Psoas muscle (tissue), 8 donors: Measurements from ENCODE around the gene DISC1. TPM values are rescaled to one million over a fixed set of nuclear protein-coding genes. Genes with fewer than 3 reads are reported as not detected.

Experiments
- ATAC-seq, 4 donors: fragments of 200-7000 bp; cut with Tn5 transposase; one replicate each; pipeline ENCODE4 v1.9.1; 2020; ENCODE audit warnings: moderate library complexity in 3 of 4, mild to moderate bottlenecking in 2 of 4
- DNase-seq, 2 donors: peaks; one replicate each; pipeline ENCODE4 v3.0.0-alpha.2; 2020
- H3K27ac ChIP-seq: fragments of 200-600 bp; one replicate; pipeline ENCODE4 v1.8.0; 2022
- H3K27me3 ChIP-seq, 3 donors: fragments of 200-600 bp in 1 of 3; one replicate each; pipeline versions ENCODE4 v1.6.1 to v1.8.0; 2013 to 2022; ENCODE audit warnings: low read length in 2 of 3, mild to moderate bottlenecking in 2 of 3, moderate library complexity in 1 of 3; ENCODE audit not compliant: insufficient read depth in 3 of 3
- H3K36me3 ChIP-seq, 2 donors: fragments of 200-600 bp in 1 of 2; one replicate each; pipeline versions ENCODE4 v1.6.1 to v1.8.0; 2013 to 2022; ENCODE audit warnings: low read depth in 1 of 2, mild to moderate bottlenecking in 1 of 2, moderate library complexity in 1 of 2; ENCODE audit not compliant: insufficient read depth in 1 of 2
- H3K4me1 ChIP-seq: fragments of 200-600 bp; one replicate; pipeline ENCODE4 v1.8.0; 2022
- H3K4me3 ChIP-seq: fragments of 200-600 bp; one replicate; pipeline ENCODE4 v1.8.0; 2022; ENCODE audit warnings: mild to moderate bottlenecking
- H3K9me3 ChIP-seq: fragments of 200-600 bp; one replicate; pipeline ENCODE4 v1.8.0; 2022
- WGBS, 3 donors: extraction: QIAGEN DNeasy Blood & Tissue Kit; methylation state at CpG; one replicate each; pipeline versions ENCODE4 v1.1.6 to v1.1.7; 2013; 5-methylcytosine and 5-hydroxymethylcytosine counted together
- intact Hi-C, 2 donors: fragments of 100-400 bp; cut with DNase I; formaldehyde crosslinking; loops; one replicate each; pipeline versions ENCODE4 v1.11.0 to v1.14.2; 2022
- polyA plus RNA-seq, 3 donors: library from polyadenylated mRNA; stranded (reverse); fragments of 200-250 nt; gene quantifications; one replicate each; pipeline ENCODE4 v1.2.3, GENCODE V29; 2013
- total RNA-seq, 4 donors: library from RNA; stranded (reverse); fragmentation: NEBNext Ultra II Directional in 2 of 4; extraction: Animal tissue kit (Norgen Biotek cat#: 25700) in 2 of 4; gene quantifications; one replicate each; pipeline versions ENCODE4 v1.2.1 to v1.2.4, GENCODE V29; 2021 to 2023
- TF ChIP-seq, protein P1 (sequence below): fragments of 200-600 bp; IDR thresholded peaks from one replicate; pipeline ENCODE4 v1.8.0; 2022; ENCODE audit warnings: antibody characterized with exemption
- donor health status: healthy with polysubstance abuse.
- donor health status: DM: no; HTN: no; CAD: no; lungs with moderate emphysema.
- donor health status: Bipolar disorder and iron deficiency.
- donor health status: healthy.
- donor health status: DM: yes; HTN: yes; CAD: no.
- donor health status: DM: no; HTN: no; CAD: no.
- donor health status: DM: no; HTN: no; CAD: no.
- donor health status: DM: yes; HTN: yes; CAD: no.

DISC1 gene
- total and polyA plus RNA-seq, 7 donors, result 0.35 to 2.8 (median 1.6) TPM

DNA sequence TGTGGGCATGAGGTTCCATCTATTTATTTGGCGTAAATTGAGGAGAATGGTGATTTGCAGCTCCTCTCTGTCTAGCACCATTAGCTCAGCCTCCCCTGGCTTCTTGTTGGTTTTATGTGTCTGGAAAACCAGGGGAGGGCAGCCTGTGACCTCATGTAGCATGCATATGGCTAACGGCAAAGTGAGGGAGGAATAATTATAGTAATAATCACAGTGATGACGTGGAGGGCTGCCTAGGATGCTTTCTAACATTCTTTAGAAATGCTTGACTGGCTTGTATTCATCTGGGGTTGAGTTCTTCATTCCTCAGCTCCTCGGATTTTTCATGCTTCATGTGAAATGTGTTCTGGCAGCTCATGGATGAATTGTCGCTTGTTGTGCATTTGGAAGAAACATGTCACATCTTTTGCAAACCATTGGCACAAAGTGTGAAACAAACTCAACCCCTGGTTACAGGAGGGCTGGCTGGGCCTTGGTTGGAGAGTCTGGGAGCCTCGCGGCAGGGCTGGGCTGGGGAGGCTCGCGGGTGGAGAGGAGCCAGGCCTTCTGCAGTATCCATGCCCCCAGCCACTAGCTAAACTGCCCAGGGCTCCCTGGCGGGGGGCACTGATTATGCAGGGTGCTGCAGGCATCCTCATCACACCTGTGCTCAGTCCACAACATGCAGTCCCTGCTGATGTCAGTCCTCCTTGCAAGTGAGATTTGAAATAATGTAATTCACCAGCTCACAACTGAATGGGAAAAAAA, 149.6 kb downstream of the DISC1 start:
- TF ChIP-seq, protein P1, sequence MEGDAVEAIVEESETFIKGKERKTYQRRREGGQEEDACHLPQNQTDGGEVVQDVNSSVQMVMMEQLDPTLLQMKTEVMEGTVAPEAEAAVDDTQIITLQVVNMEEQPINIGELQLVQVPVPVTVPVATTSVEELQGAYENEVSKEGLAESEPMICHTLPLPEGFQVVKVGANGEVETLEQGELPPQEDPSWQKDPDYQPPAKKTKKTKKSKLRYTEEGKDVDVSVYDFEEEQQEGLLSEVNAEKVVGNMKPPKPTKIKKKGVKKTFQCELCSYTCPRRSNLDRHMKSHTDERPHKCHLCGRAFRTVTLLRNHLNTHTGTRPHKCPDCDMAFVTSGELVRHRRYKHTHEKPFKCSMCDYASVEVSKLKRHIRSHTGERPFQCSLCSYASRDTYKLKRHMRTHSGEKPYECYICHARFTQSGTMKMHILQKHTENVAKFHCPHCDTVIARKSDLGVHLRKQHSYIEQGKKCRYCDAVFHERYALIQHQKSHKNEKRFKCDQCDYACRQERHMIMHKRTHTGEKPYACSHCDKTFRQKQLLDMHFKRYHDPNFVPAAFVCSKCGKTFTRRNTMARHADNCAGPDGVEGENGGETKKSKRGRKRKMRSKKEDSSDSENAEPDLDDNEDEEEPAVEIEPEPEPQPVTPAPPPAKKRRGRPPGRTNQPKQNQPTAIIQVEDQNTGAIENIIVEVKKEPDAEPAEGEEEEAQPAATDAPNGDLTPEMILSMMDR, result no peak
- no peaks in the 10 kb centered on the region for H3K27me3 ChIP-seq
- H3K36me3 ChIP-seq, result no peaks in the 10 kb centered on the region
- 59 to 67% (median 61%) methylated on average over 10 of the region's 10 CpGs for WGBS, 3 donors
- no peaks in the 10 kb centered on the region for H3K9me3 ChIP-seq
- peaks cover 18% of the 10 kb centered on the region for H3K4me1 ChIP-seq
- intact Hi-C loops, result no loop called here
- no peak for DNase-seq
- no peak overlapping the region for H3K4me3 ChIP-seq
- no peak for ATAC-seq
- no peak overlapping the region for H3K27ac ChIP-seq

DNA sequence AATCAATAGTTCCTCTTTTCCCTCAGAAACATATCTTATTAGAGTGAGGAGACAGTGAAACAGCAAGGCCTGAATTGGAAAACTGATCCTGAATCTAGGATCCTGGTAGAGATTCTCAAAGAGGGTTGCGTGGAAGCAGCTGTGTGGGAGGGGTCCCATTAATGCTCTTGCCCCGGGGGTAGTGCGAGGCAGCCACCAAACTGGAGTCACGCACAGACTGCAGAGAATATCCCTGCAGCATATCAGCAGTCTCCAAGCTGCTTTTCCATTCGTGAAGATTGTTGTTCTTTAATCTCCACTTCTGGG, 150.1 kb downstream of the DISC1 start:
- no peak overlapping the region for H3K27ac ChIP-seq

GRCh38 chr1:231778009-231778719, 151.6 kb downstream of the DISC1 start:
- H3K4me1 ChIP-seq, result peaks cover 18% of the 10 kb centered on the region
- peak; percentile 87 to 94 (median 91) for ATAC-seq

More for the DNA sequence above, 150.1 kb downstream of the DISC1 start:
- no peaks in the 10 kb centered on the region for H3K36me3 ChIP-seq
- peaks cover 18% of the 10 kb centered on the region for H3K4me1 ChIP-seq
- ATAC-seq, result no peak
- H3K27me3 ChIP-seq, result no peaks in the 10 kb centered on the region
- no peaks in the 10 kb centered on the region for H3K9me3 ChIP-seq
- TF ChIP-seq, protein P1, result no peak
- no peak overlapping the region for H3K4me3 ChIP-seq
- WGBS, 3 donors, result 72 to 78% (median 74%) methylated on average over 5 of the region's 5 CpGs
- DNase-seq, result no peak
- intact Hi-C loops, result no loop called here

DNA sequence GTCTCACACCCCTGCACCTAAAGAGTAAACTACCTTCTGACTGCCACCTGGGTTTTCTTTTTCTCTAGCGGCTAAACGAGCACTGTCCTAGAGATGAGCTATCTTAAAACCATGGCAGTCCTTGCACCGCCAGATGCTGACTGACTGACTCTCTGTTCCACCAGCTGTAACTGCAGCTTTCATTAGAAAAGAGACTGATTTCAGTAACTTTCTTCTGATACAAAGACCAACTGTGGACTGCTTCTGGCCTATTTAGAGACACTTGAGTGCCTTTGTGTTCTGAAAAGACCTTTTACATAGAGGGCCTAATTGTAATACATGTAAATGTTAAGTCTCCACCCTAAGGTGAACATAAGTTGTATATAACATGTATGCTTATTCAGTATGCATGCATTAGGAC, 152.5 kb downstream of the DISC1 start:
- TF ChIP-seq, protein P1, result no peak
- no peak for ATAC-seq
- Histone ChIP-seq H3K4me1 (peaks cover 18% of the 10 kb centered on the region), H3K27me3 (no peaks in the 10 kb centered on the region), H3K4me3 (no peak overlapping the region), H3K27ac (no peak overlapping the region), H3K9me3 (no peaks in the 10 kb centered on the region), H3K36me3 (no peaks in the 10 kb centered on the region)
- intact Hi-C loops, result no loop called here
- no peak for DNase-seq
- WGBS, 3 donors, result 90 to 96% (median 90%) methylated on average over 3 of the region's 3 CpGs

More at GRCh38 chr1:231778009-231778719, 151.6 kb downstream of the DISC1 start:
- H3K27me3 ChIP-seq, result no peaks in the 10 kb centered on the region
- TF ChIP-seq, protein P1, result no peak
- H3K36me3 ChIP-seq, result no peaks in the 10 kb centered on the region
- H3K4me3 ChIP-seq, result peak overlapping the region; percentile 2
- H3K27ac ChIP-seq, result peak overlapping the region; percentile 43
- intact Hi-C loops, result no loop called here
- WGBS, 3 donors, result 25 to 32% (median 29%) methylated on average over 9 of the region's 9 CpGs
- H3K9me3 ChIP-seq, result no peaks in the 10 kb centered on the region
- DNase-seq, result peak; percentile 51 to 58
